ENCODE measurements around the gene CNOT4.
"Not testable (repeated sequence)": the region's sequence is repeated elsewhere in the genome, so short reads cannot be mapped to it uniquely, and the experiment has no call there.

Gene CNOT4

DNA sequence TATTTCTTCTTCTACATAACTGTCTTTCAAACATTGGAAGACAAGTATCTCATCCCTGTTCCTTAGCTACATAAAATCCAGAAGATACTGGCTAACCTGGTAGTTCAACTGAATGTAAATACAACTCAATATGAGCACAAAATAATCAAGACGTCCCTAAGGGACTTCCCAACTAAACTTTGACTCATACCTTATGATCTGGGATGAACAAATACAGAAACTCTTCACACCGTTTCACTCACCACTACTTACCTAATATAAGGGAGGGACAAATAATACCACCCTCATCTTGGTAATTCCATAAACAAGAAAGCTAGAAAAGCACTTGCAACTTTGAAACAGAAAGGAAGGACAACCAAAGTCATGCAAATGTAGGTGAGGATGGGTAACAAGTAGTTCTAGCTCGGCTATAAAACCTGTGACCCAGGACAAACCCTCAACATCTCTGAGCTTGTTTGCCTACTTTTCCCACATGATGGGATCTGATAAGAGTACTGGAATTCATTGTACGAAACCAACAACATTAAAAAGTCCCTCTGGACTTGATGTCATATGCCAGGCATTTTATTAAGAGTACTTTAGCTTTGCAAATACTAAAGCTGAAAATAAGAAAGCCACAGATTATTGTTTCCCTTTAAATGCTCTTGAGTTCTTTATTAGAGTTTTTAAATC lies 154.4 kb downstream of the CNOT4 start:
- DNase-seq: no peak

DNA sequence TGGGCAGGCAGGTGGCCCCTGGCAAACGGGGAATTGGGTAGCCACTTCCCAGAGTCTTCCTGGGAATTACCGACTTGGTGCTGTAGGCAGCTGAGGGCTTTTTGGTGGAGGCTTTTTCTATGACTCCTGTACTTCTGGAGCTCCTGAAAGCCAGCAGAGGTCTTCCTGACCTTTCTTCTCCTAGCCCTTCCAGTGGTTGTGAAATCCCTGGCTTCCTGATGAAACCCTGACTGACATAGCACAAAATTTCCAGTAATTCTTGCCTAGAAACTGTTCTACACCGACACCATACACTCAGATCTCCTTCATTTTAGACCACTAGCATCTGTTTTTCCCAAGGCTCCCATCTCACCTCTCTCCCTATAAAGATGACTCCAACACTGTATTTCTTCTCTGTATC lies 156.1 kb downstream of the CNOT4 start:
- DNase-seq: no peak

DNA sequence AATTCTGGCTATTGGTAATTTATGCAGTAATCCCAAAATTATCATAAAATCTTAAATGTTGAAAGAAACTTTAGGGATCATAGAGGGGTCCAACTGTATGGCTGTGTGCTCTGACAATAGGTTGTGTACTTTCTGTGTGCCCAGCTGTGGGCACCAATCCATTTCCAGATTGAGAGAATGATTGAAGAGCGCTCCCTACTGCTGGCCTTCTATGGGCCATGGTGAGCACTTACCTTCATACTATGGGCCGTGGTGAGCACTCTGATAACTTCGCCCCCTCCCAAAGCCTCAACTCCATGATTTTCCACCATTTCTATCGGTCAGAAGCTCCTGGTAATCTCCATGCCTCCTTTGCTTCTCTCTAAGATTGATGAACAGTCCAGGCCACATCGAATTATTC lies 157.6 kb downstream of the CNOT4 start:
- DNase-seq: no peak

DNA sequence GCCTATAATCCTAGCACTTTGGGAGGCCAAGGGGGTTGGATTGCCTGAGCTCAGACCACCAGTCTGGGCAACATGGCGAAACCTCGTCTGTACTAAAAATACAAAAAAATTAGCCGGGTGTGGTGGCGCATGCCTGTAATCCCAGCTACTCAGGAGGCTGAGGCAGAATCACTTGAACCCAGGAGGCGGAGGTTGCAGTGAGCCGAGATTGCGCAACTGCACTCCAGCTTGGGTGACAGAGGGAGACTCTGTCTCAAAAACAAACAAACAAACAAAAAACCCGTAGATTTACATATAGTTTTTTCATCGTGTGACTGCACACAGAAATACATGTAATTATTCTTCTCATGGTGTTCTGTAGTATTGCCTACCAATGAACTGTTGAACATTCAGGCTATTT lies 158.8 kb downstream of the CNOT4 start:
- DNase-seq: not testable (repeated sequence)

DNA sequence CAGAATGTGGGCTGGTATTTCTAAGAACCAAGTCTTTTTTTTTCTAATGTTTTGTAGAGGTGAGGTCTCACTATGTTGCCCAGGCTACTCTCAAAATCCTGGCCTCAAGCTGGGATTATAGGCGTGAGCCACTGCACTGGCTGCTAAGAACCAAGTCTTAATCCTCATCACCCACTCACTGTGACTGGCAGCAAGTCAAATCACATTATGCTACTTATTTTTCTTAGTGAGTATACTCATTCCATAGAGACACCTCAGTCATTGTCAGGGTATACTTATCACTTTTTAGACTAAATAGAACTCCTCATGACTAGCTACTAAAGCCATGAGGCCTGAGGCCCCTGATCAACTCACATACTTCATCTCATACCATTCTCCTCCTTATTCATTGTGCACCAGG lies 160.2 kb downstream of the CNOT4 start:
- DNase-seq: no peak

DNA sequence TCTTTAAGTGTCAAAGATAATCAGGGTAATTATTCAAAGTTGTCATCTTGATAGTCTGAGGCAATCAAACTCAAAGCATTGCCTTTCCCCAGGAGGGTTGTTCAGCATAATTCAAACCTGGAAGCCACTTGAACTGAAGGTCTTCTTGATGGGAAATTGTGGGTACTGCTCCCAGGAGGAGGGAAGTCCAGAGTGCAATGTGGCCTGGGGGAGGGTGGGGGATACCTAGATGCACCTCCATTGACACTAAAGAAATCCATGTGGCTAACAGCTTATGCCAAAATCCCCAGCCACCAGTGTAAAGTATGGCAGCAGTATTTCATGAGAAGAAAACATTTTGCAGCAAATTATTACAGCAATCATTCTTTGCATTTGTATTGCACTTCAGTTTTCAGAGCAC lies 161.4 kb downstream of the CNOT4 start:
- no peak for DNase-seq

DNA sequence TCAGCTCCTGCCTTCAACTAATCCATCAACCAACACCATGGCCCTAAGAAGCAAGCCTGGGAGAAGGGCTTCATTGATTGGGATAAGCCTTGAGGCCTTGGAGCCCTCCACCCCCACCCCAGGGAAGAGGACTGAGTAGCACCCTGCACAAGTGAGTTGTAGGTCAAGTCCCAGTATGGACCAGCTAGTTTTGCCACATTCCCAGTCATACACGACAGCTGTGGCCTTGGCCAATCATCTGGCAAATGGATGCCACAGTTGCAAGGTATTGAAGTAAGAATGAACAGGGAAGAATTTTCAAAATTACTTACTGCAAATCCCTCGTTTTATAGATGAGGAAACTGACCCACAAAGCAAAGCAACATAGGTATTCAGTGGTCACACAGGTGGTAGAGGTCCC lies 166.5 kb downstream of the CNOT4 start:
- no peak for DNase-seq

DNA sequence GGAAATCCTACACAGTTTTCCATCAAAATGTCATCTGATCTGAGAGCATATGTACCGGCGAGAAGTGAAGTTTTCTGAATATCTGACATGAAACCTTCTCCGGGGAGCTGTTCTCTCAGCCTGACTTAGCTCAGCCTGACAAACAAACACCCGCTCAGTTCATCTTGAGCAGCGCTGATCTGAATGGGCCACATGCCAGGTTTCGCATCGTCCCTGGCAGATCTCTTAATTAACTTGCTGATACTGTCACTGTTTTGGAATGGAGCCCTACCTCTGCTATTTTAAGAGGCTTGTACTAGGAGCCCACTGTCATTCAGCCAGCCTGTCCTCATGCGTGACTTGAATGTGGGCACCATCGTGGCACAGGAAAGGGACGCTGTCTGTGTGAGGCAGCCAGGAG lies 167.0 kb downstream of the CNOT4 start:
- DNase-seq: no peak

DNA sequence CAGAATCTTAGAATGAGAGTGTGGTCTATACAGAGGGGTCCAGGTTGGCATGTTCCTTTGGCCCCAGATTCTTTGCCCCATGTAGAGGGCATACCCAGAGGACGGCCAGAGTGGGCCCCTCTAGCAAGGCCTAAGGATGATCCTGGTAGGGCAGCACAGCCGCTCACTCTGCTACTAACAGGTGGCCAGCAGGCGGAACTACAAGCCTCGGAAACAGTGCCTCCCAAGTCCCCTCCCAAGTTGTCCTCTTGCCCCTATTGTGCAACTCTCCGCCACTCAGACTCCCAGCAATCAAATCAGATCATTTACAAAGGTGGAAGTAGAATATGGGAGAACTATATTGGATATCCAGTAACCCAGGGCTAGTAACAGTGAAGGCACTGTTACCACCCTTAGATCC lies 168.9 kb downstream of the CNOT4 start:
- no peak for DNase-seq

DNA sequence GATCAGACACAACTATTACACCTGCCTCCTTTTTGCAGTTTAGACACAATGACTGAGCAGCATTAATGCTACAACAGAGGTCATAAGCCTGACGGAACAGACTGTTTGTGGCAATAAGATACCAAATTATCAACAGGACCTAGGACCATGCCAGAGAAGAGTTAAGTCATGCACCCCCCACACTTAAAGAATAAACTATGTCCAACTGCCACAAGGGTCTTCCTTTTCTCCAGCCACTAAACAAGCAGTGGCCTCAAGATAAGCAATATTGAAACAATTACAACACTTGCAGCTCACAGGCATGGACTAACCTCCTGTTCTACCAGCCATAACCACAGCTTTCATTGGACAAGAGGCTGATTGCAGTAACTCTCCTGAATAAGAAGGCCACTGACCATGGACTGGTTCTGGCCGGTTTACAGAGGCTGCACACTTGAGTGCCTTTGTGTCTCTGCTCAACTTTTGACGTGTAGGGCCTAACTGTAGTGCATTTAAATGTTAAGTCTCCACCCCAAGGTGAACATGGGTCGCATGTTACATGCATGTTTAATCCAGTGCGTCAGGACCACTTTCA lies 171.8 kb downstream of the CNOT4 start:
- no peak for DNase-seq

DNA sequence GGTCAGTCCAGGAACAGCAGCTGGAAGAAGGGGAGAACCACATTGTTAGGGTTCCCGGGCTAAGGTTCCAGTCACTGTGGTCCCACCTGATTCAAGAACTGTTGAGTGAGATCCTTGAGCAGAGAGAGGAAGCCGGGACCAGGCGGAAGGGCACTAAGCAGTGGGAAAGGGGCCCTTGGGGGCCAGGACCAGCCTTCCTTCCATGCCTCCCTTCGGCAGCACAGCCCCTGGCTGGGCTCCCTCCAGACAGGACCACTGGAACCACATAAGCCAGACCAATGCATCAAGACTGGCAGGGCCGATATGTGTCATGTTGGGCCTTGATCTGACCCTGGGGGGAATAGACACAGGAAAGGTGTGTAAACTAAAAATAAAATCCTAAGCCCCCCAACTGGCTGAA lies 172.4 kb downstream of the CNOT4 start:
- no peak for DNase-seq

DNA sequence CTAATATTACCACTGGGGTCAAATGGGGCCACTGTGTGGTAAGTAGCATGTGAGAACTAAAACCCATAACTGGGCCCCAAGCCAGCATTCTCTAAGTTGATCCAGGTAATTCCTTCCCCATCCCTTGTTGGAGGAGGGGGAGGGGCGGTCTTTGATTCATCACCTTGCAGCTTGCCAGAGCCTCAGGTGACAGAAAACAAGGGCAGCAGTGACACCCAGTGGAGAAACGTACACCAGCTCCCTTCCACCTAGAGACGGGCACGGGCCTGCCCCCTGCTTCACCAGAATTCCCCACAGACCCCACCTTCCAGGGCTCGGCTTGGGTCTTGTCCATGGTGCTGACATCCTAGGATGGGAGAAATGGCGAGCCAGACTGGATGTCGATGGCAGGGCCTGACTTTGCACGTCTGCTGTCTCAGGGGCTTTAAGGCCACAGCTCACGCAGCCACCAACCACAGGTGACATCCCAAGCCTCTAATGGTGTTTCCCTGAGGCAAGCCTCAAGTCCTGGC lies 174.2 kb downstream of the CNOT4 start:
- DNase-seq: peak; percentile 22

DNA sequence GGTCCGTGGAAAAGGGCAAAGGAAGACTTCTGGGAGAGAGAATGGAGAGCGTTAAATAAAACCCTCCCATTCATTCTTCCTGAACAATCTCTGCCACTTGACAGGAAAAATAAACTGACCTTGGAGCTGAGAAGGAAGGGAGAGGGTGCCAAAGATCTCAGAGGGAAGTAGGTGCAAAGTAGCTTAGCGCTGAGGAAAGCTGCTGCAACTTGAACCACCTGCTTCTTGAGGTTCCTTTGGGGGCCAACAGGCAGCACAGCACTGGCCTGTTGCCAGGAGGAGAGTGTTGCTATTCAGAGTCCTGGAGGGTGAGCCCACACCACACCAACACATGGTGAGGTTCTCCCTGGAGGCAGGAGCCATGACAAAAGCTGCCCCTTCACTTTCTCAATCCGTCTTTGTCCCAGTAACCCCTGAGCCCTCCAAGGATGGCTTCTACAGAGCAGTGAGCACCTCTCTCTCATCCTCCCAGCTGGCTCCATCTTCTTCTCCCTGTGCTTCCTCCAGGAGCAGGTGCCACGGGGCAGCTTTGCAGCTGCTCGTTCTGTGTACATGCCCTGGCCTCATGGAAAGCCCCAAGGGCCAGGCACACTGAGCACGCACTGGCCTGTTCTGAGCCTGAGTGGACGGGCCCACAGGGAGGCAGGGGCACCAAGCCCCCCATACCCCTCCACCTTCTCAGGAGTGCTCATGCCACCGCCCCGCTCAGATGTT lies 174.9 kb downstream of the CNOT4 start:
- no peak for DNase-seq

DNA sequence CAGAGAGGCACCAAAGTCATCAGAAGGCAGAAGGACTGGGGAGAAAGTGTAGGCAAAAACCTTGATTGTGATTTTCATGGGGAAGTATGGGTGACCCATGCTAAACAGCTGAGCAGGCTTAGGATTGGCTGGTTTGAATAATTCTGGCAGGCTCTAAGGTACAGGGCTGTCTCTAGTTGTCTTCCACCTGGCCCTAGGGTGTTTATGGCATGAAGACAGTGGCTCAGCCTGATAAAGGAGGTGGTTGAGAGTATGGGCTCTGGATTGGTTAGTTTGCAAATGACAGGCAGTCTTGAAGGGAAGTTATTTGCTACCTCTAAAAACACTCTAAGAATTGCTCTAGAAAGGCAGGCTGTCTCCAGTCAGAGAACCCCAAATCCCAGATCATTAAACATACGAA lies 176.0 kb downstream of the CNOT4 start:
- no peak for DNase-seq

DNA sequence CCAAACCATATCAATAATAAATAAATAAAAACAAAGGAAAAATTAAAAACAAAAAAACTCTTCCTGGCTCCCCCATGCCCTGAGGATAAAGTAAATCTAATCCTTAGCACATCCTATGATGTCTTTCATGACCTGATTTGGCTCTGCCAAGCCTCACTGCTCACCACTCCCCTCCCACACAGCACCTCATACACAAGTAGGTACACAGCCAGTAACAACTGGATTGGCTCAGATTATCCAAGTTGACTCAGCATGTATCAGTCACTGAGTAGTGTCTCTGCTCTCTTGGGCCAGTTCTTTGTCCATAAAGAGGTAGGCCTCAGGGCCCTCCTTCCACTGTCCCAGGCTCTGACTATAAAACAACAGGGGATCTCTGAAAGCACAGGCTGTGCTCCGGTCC lies 176.7 kb downstream of the CNOT4 start:
- DNase-seq: no peak

DNA sequence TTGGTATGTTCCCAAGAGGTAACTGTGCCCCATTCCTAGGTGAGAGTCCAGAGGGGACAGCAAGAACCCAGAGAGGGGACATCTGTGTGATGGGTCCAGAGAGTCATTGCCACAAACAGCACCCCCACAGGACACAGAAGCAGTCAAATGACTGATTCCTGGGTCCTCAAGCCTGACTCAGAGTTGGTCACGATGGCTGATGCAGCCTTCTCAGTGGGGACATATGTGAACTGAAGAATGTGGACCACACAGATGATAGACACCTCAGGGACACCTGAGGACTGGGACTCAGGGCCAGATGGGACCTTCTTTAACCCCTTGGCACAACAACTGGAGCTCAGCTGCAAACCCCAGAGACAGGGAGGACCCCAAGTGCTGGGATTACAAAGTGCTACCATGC lies 179.8 kb downstream of the CNOT4 start:
- DNase-seq: no peak

DNA sequence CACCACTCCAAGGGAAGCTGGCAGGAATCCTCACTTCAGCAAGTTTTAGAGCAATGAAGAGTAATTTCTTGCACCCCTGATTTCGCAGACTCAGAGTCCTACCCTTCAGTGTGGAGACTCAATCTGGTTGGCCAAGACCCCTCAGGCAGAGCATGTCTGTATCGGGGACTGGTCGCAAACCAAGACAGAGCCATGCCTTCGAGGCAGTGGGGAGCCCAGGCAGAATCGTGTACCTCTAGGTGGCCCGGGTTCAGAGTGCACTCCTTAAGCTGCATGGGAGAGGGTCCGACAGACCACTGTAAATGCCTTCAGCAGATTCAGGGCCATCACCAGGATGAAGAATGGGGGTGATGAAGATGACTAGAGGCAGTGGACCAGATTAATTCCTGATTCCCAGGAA lies 181.4 kb downstream of the CNOT4 start:
- no peak for DNase-seq

DNA sequence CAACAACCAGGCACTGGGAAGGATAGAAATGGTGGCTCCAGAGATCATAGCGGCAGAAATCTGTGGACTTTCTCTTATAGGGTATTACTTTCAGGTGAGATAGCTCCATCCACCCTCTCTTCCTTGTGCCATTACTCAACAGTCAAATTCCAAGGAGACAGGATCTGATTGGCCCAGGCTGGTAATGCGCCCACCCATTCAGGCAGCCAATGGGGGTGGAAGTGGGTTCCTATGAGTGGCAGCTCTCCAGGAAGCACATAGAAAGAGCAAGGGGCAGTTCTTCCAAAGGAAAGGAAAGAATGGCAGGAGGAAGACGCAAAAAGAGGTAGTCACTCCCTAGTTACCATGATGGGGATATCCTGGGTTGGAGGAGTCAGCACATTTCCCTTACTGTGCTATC lies 181.8 kb downstream of the CNOT4 start:
- DNase-seq: no peak

DNA sequence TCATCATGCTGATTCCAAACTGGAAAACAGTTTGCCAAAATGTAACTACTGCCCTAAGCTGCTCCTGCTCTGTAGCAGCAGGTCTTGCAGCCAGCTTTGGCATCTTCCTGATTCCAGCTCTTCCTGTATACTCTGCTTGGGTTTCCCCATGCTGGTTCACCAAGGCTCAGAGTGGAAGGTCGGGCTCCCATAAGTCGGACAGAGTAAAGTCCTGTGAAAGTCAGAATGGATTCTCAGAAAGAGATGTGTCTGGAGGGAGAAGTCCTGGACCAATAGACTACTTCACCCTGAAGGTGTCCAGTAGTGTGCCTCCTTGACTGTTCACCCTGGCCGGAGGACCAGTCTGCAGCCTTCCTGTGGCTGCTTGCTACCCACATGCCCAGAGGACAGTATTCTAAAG lies 182.4 kb downstream of the CNOT4 start:
- DNase-seq: no peak

DNA sequence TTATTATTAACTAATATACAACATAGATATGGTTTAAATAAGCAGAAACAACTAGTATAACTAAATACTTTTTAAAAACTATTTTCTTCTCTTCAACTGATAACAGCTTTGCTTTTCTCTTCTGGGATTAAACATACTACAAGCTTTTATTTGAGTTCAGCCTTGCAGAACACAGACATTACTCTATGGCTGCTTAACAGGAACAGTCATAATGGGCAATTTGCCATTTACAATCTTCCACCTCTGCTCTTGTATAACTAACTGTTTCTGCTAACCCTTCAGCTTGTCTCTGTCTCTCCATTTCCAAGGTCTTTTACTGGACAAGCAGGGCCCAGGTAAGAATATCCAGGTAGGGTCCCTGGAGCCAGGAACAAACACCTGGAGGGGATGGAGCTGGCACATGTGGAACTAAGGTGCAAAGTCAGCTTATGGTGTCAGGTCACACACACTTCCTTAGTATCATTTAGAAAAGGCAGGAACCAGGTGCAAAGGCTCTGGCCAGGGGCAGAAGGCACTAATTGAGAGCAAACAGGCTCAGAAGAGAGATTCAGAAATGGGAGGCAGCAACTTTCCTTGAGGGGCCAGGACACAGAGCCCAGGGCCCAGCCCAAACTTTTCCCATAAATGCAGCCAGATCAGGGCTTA lies 183.1 kb downstream of the CNOT4 start:
- no peak for DNase-seq

DNA sequence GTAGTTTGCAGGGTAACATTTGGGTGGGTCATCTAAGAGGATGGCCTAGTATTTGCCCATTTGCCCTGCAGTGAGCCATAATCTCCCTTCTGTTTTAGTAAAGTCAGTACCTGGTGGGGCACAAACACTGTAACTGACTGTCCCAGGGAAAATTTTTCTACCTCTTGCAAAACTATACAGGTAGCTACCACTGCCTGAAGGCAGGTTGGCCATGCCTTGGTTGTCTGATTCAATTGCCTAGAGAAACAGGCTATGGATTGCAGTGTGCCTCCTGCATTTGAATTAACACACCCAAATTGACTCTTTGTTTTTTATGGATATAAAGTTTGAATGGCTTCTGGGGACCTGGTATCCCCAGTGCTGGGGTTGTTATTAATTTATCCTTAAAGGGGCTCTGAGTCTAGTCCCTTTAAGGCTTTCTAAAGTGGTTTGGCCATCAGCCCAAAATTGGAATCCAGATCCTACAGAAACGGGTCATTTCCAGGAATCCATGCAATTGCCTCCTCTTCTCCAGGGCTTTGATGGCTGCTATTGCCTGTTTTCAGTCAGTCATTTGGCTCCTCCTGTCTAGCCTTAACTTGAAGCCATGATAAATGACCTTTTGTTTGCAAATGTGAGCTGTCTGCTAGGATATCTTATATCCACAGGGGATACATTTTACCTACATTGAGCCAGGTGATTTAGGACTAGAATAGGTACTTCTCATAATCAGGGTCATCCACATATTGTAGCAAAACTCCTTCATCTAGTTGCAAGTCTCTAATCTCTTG lies 187.1 kb downstream of the CNOT4 start:
- DNase-seq: no peak

DNA sequence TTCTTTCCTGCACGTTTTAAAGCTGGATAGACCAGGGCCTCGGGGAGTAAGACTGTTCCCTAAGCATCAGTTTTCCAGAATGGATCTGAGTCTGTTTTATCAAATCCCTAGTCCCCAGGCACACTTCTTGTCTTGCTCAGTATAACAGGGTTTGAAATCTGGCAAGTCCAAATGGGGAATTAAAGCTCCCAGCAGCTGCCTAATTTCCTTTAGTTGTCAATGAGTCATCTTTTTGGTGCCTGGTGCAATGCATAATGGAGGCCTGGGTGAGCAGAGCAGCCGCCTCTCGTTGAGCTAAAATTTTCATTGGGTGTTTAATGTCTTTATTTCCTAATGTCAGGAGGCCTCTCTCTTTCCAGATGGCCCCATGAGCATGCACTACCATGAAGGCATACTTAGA lies 188.3 kb downstream of the CNOT4 start:
- DNase-seq: no peak

DNA sequence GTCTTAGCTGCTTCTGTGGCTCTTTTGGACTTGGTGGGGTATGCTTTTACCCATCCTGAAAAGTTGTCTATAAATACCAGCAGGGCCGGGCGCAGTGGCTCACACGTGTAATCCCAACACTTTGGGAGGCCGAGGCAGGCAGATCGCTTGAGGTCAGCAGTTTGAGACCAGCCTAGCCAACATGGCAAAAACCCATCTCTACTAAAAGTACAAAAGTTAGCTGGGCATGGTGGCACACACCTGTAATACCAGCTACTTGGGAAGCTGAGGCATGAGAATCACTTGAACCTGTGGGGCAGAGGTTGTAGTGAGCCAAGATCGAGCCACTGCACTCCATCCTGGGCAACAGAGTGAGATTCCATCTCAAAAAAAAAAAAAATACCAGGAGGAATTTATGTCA lies 188.9 kb downstream of the CNOT4 start:
- DNase-seq: not testable (repeated sequence)
